WERI-Rb-1 (cell line): ENCODE measurements around the gene P2RY4.

ENCODE experiments used
- DNase-seq: peaks from one replicate; pipeline ENCODE4 v3.0.0-alpha.2; 2020
- H3K27ac ChIP-seq: fragments of 250-450 bp; sonication (Bioruptor Pico); 2 replicates; pipeline ENCODE4 v1.5.1; 2020; ENCODE audit warnings: mild to moderate bottlenecking, moderate library complexity
- H3K27me3 ChIP-seq: fragments of 250-450 bp; sonication (Bioruptor Pico); 2 replicates; pipeline ENCODE4 v1.5.1; 2021; ENCODE audit warnings: mild to moderate bottlenecking, low read depth, moderate library complexity; ENCODE audit not compliant: insufficient read depth, severe bottlenecking
- H3K36me3 ChIP-seq: fragments of 250-450 bp; sonication (Bioruptor Pico); 2 replicates; pipeline ENCODE4 v1.5.1; 2020; ENCODE audit warnings: mild to moderate bottlenecking, moderate library complexity
- H3K4me3 ChIP-seq: 2 replicates; pipeline ENCODE4 v1.5.1; 2011; ENCODE audit warnings: low read depth, mild to moderate bottlenecking, control low read depth, low read length
- H3K9me3 ChIP-seq: fragments of 250-450 bp; sonication (Bioruptor Pico); 2 replicates; pipeline ENCODE4 v1.5.1; 2021; ENCODE audit warnings: mild to moderate bottlenecking, moderate library complexity; ENCODE audit not compliant: severe bottlenecking
- TF ChIP-seq, protein P1 (sequence below): IDR thresholded peaks from 2 replicates; pipeline ENCODE4 v1.5.1; 2011; ENCODE audit warnings: low read depth, mild to moderate bottlenecking, control low read depth, inconsistent platforms, low read length

Gene P2RY4

DNA sequence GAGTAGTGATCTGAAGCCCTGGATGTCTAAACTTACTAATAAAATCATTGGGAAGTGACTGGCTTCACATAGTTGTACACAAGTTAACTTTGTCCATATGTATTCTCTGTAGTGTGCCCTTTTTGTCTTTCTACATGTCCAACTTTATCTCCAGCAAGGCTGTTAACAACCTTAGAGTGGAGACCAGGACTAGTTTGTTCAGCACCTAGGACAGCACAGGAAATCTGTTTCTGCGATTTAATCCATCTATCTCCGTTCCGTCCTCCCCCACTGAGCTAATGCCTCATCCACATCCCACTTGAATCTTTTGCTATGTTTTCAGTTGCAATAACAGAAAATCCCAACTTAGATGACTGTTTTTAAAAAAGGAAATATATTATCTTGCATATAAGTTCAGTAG is 4.8 kb upstream of the P2RY4 start:
- no peak overlapping the region for H3K4me3 ChIP-seq
- H3K27ac ChIP-seq = no peak overlapping the region; the same call in 1 of the 2 replicates
- H3K27me3 ChIP-seq = no peaks in the 10 kb centered on the region
- H3K36me3 ChIP-seq = no peaks in the 10 kb centered on the region
- DNase-seq = no peak
- H3K9me3 ChIP-seq = no peaks in the 10 kb centered on the region
- TF ChIP-seq, protein P1, sequence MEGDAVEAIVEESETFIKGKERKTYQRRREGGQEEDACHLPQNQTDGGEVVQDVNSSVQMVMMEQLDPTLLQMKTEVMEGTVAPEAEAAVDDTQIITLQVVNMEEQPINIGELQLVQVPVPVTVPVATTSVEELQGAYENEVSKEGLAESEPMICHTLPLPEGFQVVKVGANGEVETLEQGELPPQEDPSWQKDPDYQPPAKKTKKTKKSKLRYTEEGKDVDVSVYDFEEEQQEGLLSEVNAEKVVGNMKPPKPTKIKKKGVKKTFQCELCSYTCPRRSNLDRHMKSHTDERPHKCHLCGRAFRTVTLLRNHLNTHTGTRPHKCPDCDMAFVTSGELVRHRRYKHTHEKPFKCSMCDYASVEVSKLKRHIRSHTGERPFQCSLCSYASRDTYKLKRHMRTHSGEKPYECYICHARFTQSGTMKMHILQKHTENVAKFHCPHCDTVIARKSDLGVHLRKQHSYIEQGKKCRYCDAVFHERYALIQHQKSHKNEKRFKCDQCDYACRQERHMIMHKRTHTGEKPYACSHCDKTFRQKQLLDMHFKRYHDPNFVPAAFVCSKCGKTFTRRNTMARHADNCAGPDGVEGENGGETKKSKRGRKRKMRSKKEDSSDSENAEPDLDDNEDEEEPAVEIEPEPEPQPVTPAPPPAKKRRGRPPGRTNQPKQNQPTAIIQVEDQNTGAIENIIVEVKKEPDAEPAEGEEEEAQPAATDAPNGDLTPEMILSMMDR = no peak

DNA sequence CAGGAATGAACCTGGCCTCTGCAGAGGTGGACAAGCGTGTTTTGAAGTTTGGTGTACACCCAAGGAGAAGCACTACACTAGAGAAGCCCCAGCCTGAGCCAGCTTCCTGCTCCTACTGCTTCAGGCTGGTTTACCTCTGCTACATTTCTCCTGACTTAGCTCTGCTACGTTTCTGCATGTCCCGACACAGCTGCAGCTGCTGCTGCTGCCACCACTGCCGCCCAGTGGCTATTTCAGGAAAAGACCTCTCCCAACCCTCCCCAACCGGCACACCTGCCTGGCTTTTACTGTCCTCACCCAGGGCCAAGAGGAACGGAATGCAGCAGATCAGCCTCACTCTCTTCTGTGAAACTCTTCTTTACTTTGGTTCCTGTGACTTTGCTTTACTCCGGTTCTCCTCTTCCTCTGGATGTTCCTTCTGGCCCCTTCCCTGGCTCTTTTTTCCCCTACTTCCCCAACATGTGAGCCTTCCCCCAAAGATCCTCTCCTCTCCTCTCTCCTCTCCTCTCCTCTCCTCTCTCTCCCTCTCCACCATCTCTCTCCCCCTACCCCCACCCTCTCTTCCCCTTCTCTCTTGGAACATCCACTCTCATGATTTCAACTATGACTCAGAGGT is 3.1 kb upstream of the P2RY4 start:
- H3K27ac ChIP-seq = no peak overlapping the region
- TF ChIP-seq, protein P1 = peak; percentile 87
- H3K27me3 ChIP-seq = no peaks in the 10 kb centered on the region
- DNase-seq = peak; percentile 80
- H3K4me3 ChIP-seq = no peak overlapping the region
- no peaks in the 10 kb centered on the region for H3K36me3 ChIP-seq
- no peaks in the 10 kb centered on the region for H3K9me3 ChIP-seq

DNA sequence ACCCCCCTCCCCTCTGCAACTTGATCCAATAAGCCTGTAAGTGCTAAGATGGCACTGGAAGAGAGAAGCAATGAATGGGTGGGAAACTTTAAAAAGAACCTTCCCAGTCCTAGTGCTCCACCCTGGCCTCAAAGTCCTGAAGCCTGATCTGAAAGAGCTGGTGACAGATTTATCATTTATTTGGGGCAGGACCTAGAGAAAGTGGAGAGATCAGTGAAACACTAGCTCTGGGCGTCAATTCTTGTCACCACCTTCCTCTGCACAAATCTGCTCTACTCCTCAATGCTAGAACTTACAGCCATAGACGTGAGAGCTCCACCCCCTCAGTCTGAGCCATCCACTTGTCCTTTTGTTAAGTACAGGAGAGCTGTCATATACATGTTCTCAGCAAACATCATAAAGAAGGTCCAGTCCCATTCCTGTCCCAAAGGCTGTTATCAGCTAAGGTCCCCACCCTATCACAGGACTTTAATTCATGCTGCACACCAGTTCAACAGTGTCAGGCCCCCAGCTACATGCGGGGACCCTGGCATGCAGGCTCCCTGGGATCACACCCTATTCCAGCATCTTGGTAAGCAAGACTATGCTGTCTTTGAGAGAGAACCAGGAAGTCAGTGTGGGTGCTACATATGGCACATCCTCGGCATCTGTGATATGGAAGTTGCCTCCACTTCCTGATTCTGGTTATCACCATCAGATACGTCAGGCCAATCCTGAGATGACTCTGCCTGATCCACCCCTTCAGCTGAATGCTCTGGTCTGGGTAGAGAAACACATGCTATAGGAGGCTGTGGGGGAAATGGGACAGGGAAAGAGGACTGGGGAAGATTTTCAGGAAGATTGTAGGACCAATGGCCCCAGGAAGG is 2.3 kb downstream of the P2RY4 start:
- Histone ChIP-seq H3K36me3 (no peaks in the 10 kb centered on the region), H3K4me3 (no peak overlapping the region), H3K27me3 (no peaks in the 10 kb centered on the region), H3K9me3 (no peaks in the 10 kb centered on the region), H3K27ac (no peak overlapping the region)
- DNase-seq = no peak
- TF ChIP-seq, protein P1 = no peak

DNA sequence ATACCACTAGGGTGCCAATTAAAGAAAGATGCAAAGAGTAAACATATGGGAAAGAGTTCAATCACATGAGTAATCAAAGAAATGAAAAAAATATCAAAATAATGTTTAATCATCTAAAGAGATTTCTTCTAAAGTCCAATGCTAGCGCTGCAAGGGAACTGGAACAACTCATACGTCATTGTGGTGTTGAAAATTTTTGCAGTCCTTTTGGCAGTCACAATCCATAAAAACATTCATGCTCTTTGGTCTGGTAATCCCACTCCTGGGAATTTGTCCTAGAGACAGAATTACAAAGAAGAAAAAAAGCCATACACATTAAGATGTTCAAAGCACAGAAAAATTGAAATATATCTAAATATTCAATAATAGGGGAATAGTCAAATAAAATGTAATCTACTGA is 4.6 kb downstream of the P2RY4 start:
- no peaks in the 10 kb centered on the region for H3K27me3 ChIP-seq
- no peak overlapping the region for H3K27ac ChIP-seq
- TF ChIP-seq, protein P1 = no peak
- H3K9me3 ChIP-seq = no peaks in the 10 kb centered on the region
- H3K4me3 ChIP-seq = no peak overlapping the region
- no peak for DNase-seq
- no peaks in the 10 kb centered on the region for H3K36me3 ChIP-seq

DNA sequence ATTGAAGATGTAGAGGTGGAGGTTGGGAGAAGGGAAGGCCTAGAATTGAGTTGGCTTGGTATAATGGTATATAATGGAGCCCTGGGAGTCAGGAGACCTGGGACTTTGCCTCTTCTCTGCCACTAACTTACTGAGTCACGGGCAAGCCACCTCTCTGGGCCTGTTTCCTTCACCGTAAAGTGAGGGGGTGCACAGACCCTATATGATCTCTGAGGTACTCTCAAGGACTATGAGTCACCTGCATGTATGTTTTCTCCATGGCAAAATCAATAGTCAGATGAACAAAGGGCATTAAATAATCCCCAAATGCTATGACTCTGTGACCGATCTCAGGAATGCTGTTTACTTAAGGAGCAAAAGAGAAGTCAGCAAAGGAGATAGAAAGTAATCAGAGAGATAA is 5.1 kb downstream of the P2RY4 start:
- Histone ChIP-seq H3K9me3 (no peaks in the 10 kb centered on the region), H3K27me3 (no peaks in the 10 kb centered on the region), H3K4me3 (no peak overlapping the region), H3K27ac (no peak overlapping the region), H3K36me3 (no peaks in the 10 kb centered on the region)
- TF ChIP-seq, protein P1 = no peak
- no peak for DNase-seq

DNA sequence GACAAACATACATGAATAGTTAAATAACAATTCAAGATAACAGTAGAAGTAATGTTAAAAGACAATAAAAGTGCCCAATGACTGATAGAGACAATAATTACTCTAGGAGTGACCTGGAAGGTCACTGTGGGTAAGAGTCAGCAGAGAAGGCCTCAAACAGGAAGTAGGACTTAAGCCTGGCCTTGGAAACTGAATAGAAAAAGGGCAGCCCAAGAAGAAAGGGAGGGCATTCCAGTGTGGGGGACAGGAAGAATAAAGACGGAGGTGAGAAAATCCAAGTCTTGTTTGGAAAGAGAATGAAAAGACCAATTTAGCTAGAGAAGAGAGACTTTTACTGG is 6.0 kb downstream of the P2RY4 start:
- H3K9me3 ChIP-seq = no peaks in the 10 kb centered on the region
- no peak for DNase-seq
- TF ChIP-seq, protein P1 = no peak
- no peaks in the 10 kb centered on the region for H3K36me3 ChIP-seq
- H3K4me3 ChIP-seq = no peak overlapping the region
- no peaks in the 10 kb centered on the region for H3K27me3 ChIP-seq
- no peak overlapping the region for H3K27ac ChIP-seq
